GM23338 (cell line): Measurements from ENCODE around the gene TRAF3.

Experiments used
- EZH2 ChIP-seq: fragments of 200-600 bp; sonication (generic); IDR thresholded peaks from one replicate; pipeline ENCODE4 v1.8.0; 2017; ENCODE audit warnings: antibody characterized with exemption, mild to moderate bottlenecking, low read depth; ENCODE audit not compliant: unreplicated experiment
- EZH2phosphoT487 ChIP-seq: fragments of 200-600 bp; sonication (generic); IDR thresholded peaks from one replicate; pipeline ENCODE4 v1.8.1; 2018; ENCODE audit warnings: antibody characterized with exemption; ENCODE audit not compliant: unreplicated experiment
- POLR2AphosphoS5 ChIP-seq: IDR thresholded peaks from 2 replicates; pipeline ENCODE4 v1.6.1; 2016; ENCODE audit warnings: antibody characterized with exemption, low read depth
- ZNF114 ChIP-seq: fragments of 250-450 bp; sonication (Bioruptor Pico); IDR thresholded peaks from 2 replicates; pipeline ENCODE4 v1.5.0; 2020; ENCODE audit warnings: mild to moderate bottlenecking, moderate library complexity
- TF ChIP-seq, protein P1 (sequence below), 2 experiments: fragments of 200-600 bp in 1 of 2; sonication (generic) in 1 of 2; conservative IDR thresholded peaks; 2 replicates each; pipeline versions ENCODE4 v1.5.1 to v1.6.1; 2016 to 2017; ENCODE audit warnings: antibody characterized with exemption in 2 of 2, low read depth in 2 of 2, mild to moderate bottlenecking in 2 of 2, moderate library complexity in 1 of 2
- TF ChIP-seq, protein P2 (sequence below): IDR thresholded peaks from one replicate; pipeline ENCODE4 v1.6.1; 2018; ENCODE audit warnings: antibody characterized with exemption; ENCODE audit not compliant: unreplicated experiment

DNA sequence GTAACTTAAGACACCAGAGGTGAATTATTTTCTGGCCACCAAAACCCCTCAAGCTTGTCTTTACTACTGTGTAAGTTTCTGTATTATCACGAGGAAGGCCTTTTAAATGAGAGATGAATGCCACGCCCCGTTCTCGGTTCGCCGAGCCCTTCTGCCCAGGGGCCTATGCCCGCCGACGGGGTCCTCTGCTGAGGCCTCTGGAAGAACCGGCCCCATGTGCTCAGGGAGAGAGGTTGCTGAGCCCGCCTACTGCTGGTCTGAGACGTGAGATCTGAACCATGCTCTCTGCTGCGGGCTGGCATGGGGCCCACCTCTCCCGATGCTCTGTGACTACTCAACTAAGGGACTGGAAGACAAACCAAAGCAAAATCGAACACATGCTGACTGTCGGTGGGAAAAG is 166.2 kb downstream of the TRAF3 start:
- TF ChIP-seq EZH2 (no peak), ZNF114 (CRISPR knock-in tag) (no peak), EZH2phosphoT487 (no peak), POLR2AphosphoS5 (no peak)
- TF ChIP-seq, protein P1, sequence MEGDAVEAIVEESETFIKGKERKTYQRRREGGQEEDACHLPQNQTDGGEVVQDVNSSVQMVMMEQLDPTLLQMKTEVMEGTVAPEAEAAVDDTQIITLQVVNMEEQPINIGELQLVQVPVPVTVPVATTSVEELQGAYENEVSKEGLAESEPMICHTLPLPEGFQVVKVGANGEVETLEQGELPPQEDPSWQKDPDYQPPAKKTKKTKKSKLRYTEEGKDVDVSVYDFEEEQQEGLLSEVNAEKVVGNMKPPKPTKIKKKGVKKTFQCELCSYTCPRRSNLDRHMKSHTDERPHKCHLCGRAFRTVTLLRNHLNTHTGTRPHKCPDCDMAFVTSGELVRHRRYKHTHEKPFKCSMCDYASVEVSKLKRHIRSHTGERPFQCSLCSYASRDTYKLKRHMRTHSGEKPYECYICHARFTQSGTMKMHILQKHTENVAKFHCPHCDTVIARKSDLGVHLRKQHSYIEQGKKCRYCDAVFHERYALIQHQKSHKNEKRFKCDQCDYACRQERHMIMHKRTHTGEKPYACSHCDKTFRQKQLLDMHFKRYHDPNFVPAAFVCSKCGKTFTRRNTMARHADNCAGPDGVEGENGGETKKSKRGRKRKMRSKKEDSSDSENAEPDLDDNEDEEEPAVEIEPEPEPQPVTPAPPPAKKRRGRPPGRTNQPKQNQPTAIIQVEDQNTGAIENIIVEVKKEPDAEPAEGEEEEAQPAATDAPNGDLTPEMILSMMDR (conservative IDR thresholded peaks at IDR 0.05; ENCODE audit: low read depth in 2 of 2) = no peak
- TF ChIP-seq, protein P2, sequence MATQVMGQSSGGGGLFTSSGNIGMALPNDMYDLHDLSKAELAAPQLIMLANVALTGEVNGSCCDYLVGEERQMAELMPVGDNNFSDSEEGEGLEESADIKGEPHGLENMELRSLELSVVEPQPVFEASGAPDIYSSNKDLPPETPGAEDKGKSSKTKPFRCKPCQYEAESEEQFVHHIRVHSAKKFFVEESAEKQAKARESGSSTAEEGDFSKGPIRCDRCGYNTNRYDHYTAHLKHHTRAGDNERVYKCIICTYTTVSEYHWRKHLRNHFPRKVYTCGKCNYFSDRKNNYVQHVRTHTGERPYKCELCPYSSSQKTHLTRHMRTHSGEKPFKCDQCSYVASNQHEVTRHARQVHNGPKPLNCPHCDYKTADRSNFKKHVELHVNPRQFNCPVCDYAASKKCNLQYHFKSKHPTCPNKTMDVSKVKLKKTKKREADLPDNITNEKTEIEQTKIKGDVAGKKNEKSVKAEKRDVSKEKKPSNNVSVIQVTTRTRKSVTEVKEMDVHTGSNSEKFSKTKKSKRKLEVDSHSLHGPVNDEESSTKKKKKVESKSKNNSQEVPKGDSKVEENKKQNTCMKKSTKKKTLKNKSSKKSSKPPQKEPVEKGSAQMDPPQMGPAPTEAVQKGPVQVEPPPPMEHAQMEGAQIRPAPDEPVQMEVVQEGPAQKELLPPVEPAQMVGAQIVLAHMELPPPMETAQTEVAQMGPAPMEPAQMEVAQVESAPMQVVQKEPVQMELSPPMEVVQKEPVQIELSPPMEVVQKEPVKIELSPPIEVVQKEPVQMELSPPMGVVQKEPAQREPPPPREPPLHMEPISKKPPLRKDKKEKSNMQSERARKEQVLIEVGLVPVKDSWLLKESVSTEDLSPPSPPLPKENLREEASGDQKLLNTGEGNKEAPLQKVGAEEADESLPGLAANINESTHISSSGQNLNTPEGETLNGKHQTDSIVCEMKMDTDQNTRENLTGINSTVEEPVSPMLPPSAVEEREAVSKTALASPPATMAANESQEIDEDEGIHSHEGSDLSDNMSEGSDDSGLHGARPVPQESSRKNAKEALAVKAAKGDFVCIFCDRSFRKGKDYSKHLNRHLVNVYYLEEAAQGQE = no peak
